Measurements from ENCODE around the gene FRG2B.
"Not testable (repeated sequence)": the region's sequence is repeated elsewhere in the genome, so short reads cannot be mapped to it uniquely, and the experiment has no call there.

Gene FRG2B

DNA sequence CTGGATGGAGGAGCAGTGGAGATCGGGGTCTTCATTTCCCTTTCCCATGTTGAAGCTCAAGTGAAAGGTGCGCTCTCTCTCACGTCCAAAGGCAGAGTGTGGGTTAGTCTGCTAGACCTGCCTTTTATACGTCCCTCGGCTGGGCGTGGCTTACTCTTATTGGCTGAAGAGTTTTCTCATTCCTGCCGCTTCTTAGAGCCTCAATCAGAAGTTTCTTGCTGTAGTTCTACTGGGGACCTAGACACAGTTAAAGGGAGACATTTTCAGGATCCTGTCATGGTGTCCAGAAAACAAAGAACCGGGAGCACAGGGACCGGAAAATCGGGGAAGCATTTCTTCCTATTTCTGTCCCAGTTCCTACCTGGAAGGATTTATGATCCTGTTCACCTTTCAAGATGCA lies at the start of gene FRG2B:
Gene FRG2B (minus strand): TSS at position 101 of the 400 bp plus-strand sequence. CDS start 53 bp downstream, at position 48.
- in situ Hi-C loops (cut with MboI; ENCODE audit: low sequenced_read_pairs) = not testable (repeated sequence)

DNA sequence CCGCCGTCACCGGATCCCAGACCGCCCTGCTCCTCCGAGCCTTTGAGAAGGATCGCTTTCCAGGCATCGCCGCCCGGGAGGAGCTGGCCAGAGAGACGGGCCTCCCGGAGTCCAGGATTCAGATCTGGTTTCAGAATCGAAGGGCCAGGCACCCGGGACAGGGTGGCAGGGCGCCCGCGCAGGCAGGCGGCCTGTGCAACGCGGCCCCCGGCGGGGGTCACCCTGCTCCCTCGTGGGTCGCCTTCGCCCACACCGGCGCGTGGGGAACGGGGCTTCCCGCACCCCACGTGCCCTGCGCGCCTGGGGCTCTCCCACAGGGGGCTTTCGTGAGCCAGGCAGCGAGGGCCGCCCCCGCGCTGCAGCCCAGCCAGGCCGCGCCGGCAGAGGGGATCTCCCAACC lies 40.9 kb upstream of the FRG2B start:
- in situ Hi-C loops (cut with MboI; ENCODE audit: low sequenced_read_pairs) = not testable (repeated sequence)

DNA sequence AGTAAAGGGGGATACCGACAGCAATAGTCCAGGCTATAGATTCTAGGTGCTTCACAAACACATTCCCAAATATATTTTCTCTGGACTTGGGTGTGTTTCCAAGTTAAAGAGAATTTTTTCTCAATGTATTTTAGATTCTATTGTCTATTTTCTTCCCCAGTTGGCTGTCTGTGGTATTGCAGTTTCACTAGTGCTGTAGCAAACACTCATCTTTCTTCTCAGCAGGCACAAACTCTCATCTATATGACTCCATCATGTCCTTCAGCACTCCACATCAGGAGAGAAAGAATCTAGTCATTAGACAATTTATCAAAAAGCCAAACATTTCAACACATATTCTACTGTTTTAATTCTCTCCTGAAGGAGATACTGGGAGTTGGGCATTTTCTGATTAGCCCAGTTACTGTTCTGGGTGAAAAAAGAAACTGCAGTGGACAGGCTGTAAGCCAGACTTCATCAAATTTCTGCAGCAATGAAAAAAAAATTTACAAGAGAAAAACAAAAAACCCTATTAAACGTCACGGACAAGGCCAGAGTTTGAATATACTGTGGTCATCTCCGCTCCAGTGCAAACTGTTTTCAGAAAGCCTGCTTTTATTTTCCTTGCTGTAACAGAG lies 37.1 kb upstream of the FRG2B start:
- in situ Hi-C loops (cut with MboI; ENCODE audit: low sequenced_read_pairs) = not testable (repeated sequence)

DNA sequence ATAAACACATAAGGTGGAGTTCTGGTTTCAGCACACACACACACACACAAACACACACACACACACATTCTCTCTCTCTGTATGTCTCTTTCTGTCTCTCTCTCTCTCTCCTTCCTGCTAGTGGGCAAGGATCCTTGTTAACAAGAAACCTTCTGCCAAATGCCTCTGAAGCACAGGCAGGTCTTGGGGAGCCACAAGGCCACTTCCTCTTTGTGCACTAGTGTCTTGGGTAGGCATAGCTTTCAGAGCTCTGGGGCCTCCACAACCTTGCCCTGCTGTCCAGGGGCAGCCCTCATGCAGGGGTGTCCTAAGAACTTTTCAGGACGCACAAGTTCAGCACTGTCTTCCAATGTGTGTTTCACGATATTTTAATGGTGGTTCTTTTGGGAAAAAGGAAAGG lies 34.5 kb upstream of the FRG2B start:
- in situ Hi-C loops (cut with MboI; ENCODE audit: low sequenced_read_pairs) = not testable (repeated sequence)

DNA sequence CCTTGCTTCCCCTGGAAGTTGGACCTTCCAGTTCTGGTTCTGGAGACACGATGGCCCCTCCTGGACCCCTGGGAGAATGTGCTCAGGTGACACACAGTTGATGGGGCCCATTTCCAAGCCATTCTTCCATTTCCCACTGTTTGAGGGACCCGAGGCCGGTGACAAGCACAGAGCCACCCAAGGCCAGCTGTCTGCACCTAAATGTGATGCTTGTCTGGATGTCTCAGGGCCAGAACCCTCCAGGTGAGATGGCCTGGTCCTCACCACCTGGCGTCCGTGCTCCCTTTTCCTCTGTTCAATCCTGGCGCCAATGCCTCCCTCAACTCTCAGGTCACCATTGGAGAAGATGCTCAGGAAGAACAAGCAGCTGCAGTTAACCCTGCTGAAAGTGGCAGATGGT lies 33.9 kb upstream of the FRG2B start:
- in situ Hi-C loops (cut with MboI; ENCODE audit: low sequenced_read_pairs) = not testable (repeated sequence)

DNA sequence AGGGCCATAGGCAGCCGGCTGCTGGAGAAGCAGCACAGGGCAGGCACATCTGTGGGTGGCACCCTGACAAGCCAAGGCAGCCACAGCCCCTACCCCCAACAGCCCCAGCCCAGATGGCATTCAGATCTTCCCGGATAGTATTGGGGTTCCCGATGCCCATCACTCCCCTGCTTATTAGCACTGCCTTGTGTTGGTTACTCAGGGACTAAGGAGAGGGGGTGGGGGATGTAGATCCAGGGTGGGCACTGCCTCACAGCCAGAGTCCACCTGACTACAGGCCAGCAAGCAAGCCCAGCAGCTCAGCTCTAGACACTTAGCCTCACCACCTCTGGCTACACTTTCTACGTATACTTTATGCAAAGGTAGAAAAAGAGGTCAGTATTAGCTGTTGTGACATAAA lies 30.7 kb upstream of the FRG2B start:
- in situ Hi-C loops (cut with MboI; ENCODE audit: low sequenced_read_pairs) = not testable (repeated sequence)

DNA sequence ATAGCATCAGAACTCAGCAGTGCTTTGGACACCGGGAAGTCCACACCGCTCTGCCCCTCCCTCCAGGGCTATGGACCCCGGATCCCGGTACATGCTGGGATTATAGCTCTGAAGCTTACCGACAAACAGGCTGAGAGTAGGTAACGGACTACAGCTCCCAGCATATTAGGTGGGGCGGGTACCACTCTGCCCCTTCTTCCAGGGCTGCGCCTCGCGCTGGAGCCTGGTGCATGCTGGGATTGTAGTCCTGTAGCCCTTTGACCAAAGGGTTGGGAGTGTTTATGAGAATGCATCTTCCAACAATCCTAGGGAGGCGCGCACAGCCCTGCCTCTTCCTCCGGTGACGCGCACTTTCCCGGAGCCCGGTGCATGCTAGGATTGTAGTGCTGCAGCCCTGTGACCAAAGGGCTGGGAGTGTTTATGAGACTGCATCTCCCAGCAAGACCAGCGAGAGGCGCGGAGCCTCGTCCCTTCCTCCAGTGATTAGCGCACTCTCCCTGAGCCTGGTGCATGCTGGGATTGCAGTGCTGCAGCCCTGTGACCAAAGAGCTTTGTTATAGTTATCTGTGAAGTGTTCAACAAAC lies 22.4 kb upstream of the FRG2B start:
- in situ Hi-C loops (cut with MboI; ENCODE audit: low sequenced_read_pairs) = not testable (repeated sequence)

DNA sequence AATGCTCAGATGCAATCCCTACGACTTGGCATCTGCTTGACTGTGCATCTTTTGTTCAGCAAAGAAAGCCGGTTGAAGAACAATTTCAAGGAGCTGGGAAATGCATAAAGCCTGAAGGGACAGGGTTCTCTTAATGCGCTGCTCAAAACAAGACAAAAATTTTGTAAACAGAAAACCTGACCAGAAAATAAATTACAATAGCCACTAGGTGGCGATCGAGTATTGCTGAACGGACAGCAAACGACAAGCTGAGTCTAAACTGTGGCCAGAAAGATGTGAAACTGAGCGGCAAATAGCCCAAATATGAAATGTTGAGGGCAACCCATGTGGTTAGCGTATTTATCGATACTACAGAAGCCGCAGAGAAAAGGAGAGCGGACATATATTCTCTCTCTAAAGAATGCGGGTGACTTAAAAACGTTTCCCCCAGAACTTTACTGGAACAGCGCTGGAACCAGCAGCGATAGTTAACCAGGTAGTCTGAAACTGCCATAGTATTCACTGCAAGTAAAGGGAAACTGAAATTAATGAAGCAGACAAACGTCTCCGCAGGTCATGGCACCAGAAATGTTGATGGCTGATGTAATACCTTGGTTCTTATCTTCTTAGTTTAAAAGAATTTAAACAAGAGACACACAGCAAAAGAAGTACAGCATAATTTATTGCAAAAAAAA lies 20.6 kb upstream of the FRG2B start:
- in situ Hi-C loops (cut with MboI; ENCODE audit: low sequenced_read_pairs) = not testable (repeated sequence)

DNA sequence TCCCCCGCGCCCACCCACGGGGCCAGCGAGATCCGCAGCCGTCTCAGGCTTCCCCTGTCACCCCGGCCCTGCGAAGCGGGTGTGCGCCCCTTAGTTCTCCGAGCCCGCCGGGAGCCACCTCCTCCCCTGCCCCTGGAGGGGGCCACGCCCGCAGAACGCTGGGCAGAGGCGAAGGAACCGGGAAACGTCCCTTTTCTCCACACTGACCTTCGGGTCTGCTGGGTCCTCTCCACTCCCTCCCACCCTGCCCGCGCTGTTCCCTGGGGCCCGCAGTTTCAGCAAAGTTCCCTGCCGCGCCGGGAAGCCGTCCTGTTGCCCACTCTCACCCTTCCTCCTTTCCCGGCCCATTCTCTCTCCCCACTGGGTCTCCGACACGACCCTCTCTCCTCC lies 11.2 kb upstream of the FRG2B start:
- in situ Hi-C loops (cut with MboI; ENCODE audit: low sequenced_read_pairs) = not testable (repeated sequence)

DNA sequence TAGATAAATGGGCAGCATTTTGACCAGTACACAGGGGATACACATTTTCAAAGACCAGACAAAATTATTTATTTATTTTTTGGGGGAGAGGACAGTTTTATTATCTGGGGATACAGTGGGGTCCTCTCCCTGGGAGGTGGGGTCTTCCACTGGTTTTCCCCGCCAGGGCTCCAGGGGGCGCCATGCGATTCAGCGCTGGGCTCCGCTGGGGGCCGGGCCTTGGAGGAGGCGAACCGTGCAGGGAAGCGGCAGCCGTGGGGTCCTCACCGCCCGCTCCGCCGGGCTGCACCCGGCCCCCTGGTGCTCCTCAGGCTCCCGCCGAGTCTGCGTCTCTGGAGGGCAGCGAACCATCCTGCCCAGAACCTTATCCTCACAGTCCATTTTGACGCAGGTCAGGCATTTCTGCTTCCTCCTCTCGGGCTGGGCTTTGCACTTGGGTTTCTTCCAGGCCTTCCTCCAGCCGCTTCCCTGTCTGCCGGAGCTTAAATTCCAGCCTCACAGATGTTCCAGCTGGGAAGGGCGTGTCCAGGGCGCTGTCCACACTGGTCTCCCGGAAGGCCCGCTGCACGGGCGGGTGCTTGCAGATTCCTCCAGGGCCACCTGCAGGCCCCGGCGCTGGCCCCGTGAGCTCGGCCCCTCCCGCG lies 10.7 kb upstream of the FRG2B start:
- in situ Hi-C loops (cut with MboI; ENCODE audit: low sequenced_read_pairs) = not testable (repeated sequence)

DNA sequence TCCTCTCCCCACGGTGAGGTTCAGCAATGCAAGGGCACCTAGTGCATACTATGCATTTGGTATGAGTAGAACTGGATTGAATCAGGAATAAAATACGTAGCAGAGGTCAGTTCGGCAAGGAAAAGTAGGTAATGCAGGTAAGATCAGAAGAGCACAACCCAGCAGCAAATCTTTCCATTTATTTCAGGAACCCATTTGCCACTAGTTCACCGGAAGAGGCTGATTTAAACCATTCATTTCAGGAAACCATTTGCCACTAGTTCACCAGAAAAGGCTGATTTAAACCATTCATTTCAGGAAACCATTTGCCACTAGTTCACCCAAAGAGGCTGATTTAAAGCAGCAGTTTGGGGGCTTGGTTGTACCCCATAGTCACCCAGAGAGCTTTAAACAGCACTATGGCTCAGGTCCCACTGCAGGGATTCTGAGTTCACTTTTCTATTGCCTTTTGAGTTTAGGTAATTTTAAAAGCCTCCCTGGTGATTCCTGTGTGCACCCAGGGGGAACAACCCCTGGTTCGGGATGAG lies 4.2 kb upstream of the FRG2B start:
- in situ Hi-C loops (cut with MboI; ENCODE audit: low sequenced_read_pairs) = not testable (repeated sequence)

DNA sequence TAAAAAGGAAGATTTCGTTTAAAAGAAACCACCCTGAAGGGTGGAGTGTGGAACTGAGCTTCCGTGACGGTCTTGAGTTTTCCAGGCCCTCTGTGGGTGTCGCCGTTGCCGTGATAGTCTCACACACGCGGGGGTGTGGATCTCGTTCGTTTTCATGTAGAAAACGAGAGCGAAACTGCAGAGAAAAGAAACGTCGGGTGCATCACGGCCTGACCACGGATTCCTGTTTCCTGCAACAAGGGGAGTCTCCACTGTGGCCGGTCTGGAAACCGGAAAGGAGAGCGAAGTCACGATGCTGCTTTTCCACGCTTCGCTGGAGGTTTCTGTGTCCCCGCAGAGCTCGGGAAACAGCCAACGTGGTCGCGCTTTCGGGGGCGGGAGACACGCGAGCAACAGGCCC lies 4.1 kb downstream of the FRG2B start:
- in situ Hi-C loops (cut with MboI; ENCODE audit: low sequenced_read_pairs) = not testable (repeated sequence)

DNA sequence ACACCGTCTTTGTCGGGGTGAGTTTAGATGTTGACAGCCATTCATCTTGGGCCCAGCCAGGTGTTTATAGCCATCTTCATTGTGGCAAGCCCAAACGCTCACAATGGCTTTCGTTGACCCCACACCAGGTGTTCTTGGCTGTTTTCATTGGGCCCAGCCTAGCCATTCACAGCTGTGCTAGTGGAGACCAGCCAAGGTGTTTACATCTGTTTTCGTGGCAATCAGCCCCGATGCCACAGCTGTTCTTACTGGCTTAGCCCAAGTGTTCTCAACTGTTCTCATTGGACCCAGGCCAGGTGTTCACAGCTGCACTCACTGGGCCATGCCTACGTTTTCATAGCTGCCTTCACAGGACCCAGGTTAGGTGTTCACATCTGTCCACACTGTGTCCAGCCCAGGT lies 7.7 kb downstream of the FRG2B start:
- in situ Hi-C loops (cut with MboI; ENCODE audit: low sequenced_read_pairs) = no loop called here

DNA sequence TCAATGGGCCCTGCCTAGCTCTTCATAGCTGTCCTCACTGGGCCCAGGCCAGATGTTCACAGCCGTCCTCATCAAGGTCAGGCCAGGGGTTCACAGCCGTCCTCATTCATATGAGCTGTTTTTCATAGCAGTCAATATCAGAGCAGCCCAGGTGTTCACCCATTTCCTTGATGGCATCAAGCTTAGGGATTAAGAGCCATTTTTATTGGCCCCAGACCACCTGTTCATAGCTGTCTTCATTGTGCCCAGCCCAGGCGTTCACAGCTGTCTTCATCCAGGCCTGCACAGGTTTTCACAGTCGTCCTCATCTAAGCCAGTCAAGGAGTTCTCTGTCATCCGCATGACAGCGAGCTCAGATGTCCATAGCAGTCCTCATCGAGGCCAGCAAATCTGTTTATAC lies 9.4 kb downstream of the FRG2B start:
- in situ Hi-C loops (cut with MboI; ENCODE audit: low sequenced_read_pairs) = no loop called here

DNA sequence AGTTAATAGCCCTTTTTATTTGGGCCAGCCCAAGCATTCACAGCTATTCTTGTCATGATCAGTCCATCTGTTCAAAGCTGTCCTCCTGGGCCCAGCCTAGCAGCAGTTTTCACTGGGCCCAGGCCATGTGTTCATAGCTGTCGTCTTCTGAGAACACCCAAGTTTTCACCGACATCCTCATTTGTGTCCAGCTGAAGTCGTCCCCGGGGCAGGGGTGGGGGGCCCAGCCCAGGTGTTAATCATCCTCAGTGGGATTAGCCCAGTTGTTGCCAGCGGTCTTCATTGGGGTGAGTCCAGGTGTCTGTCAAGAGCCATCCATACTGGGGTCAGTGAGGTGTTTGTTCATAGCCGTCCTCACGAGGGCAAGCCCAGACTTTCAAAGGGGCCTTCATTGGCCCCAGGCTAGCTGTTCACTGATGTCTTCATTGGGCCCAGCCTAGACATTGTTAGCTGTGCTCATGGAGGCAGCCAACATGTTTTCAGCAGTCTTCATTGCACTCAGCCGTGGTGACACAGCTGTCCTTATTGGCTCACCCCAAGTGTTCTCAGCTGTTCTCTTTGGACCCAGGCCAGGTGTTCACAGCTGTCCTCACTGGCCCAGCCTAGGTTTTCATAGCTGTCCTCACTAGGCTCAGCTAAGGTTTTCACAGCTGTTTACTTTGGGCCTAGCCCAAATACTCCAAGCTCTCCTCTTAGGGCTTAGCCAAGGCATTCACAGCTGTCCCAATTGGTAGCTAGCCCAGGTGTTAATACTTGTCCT lies 10.0 kb downstream of the FRG2B start:
- in situ Hi-C loops (cut with MboI; ENCODE audit: low sequenced_read_pairs) = no loop called here

DNA sequence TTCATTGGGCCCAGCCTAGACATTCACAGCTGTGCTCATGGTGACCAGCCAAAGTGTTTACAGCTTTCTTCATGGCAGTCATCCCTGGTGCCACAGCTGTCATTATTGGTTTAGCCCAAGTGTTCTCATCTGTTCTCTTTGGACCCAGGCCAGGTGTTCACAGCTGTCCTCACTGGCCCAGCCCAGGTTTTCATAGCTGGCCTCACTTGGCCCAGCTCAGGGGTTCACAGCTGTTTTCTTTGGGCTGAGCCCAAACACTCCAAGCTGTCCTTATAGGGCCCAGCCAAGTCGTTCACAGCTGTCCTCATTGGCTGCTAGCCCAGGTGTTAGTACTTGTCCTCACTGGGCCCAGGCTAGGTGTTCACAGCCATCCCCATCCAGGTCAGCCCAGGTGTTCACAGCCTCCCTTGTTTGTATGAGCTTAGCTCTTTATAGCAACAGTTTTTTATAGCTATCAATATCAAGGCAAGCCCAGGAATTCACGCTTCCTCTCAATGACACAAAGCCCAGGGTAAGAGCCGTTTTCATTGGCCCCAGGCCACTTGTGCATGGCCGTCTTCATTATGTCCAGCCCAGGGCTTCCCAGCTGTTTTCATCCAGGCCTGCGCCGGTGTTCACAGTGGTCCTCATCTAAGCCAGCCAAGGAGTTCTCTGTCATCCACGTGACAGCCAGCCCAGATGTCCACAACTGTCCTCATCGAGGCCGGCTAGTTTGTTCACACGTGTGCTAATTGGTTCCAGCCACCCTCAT lies 11.6 kb downstream of the FRG2B start:
- in situ Hi-C loops (cut with MboI; ENCODE audit: low sequenced_read_pairs) = no loop called here

DNA sequence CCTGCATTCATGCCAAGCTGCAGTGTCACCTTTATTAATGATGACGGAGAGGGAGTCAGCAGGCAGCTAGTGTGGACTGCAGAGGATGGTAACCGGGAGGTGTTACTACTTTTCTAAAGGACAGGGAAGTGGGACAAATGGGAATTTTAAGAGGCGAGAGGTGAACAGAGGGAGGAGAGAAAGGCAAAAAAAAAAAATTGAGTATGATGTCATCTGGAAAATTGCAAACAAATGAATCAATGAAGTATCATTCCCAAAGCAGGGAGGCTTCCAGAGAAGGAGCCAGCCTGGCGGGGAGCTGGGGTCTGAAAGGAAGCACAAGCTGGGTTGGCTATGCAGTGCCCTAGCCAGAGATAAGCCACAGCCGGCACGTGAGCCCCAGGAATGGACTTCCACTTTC lies 12.9 kb downstream of the FRG2B start:
- in situ Hi-C loops (cut with MboI; ENCODE audit: low sequenced_read_pairs) = no loop called here

DNA sequence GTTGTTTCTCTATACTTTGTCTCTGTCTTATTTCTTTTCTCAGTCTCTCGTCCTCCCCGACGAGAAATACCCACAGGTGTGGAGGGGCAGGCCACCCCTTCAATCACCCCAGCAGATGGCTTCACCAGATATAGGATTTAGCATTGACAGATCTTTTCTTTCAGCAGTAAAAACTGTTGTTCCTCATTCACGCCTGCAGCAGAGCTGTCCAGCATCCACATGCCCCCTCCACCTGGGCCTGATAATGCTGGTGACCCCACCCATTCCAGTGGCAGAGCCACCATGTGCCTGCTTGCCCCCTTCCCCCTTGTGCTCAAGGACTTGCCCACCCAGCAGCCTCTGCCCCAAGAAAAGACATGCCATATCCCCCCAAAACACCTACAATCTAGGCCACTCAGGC lies 15.5 kb downstream of the FRG2B start:
- in situ Hi-C loops (cut with MboI; ENCODE audit: low sequenced_read_pairs) = no loop called here

DNA sequence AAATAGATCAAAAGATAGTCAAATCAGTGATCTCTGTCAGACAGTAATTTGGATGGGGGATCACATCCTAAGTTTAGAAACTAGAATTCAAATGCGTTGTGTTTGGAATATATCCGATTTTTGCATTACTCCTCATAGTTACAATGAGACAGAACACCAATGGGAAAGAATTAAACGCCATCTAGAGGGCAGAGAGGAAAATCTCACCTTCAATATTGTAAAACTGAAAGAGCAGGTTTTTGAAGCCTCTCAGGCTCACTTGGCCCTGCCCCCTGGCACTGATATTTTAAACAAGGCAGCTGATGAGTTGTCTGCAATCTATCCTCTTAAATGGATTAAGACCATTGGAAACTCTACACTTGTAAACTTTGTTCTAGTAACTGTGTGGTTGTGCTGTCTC lies 17.7 kb downstream of the FRG2B start:
- in situ Hi-C loops (cut with MboI; ENCODE audit: low sequenced_read_pairs) = no loop called here

DNA sequence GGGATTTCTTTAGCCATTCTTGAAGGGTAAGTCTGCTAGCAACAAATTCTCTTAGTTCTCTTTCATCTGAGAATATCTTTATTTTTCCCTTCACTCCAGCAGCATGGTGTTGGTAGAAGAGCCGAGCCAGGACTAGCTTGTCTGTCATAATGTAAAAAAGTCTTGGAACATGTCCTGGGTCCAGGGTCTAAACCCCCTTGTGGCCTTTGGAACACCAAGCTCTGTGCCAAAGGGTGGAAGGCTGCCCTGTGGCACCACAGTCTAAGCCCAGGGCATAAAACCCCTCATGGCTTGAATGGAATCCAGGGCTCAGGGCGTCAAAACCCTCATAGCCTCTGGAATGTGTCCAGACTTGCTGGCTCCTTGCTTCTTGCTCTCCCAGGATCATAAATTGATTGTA lies 23.2 kb downstream of the FRG2B start:
- in situ Hi-C loops (cut with MboI; ENCODE audit: low sequenced_read_pairs) = not testable (repeated sequence)

Measured in hTERT RPE-1 (cell line).